ENCODE measurements around the gene FBXL19.

FBXL19 gene

GRCh38 chr16:30983289-30983889 lies 60.0 kb downstream of the FBXL19 start:
- DNase-seq (ENCODE audit: low read depth) = no peak
- TF ChIP-seq MYC (IDR thresholded peaks at IDR 0.05; ENCODE audit: low read depth, low read length) (no peak), CTCF (IDR thresholded peaks at IDR 0.05; ENCODE audit: low read depth, low read length) (no peak), MAX (IDR thresholded peaks at IDR 0.05; ENCODE audit: low read depth, low read length) (no peak), POLR2A (IDR thresholded peaks at IDR 0.05; ENCODE audit: extremely low read depth, insufficient read length) (no peak)
- no peak overlapping the region for H3K4me3 ChIP-seq (ENCODE audit: low read depth, low read length)

GRCh38 chr16:30983898-30984610 lies 60.7 kb downstream of the FBXL19 start:
- TF ChIP-seq MYC (IDR thresholded peaks at IDR 0.05; ENCODE audit: low read depth, low read length) (no peak), CTCF (IDR thresholded peaks at IDR 0.05; ENCODE audit: low read depth, low read length) (no peak), MAX (IDR thresholded peaks at IDR 0.05; ENCODE audit: low read depth, low read length) (no peak), POLR2A (IDR thresholded peaks at IDR 0.05; ENCODE audit: extremely low read depth, insufficient read length) (no peak)
- DNase-seq (ENCODE audit: low read depth) = no peak

GRCh38 chr16:30984669-30985400 lies 61.5 kb downstream of the FBXL19 start, which contains the start of gene HSD3B7:
Gene HSD3B7 (plus strand): TSS chr16:30985207. CDS start chr16:30985659, 452 bp downstream.
- no peak within 1 kb of the TSS for H3K4me3 ChIP-seq (ENCODE audit: low read depth, low read length)
- TF ChIP-seq MYC (IDR thresholded peaks at IDR 0.05; ENCODE audit: low read depth, low read length) = no peak; the same call in 1 of the 2 replicates
- TF ChIP-seq POLR2A (IDR thresholded peaks at IDR 0.05; ENCODE audit: extremely low read depth, insufficient read length) = no peak
- peak; percentile 37; the same call in 1 of the 2 replicates for TF ChIP-seq MAX (IDR thresholded peaks at IDR 0.05; ENCODE audit: low read depth, low read length)
- TF ChIP-seq CTCF (IDR thresholded peaks at IDR 0.05; ENCODE audit: low read depth, low read length) = peak; percentile 89
- DNase-seq (ENCODE audit: low read depth) = peak; percentile 81

More at GRCh38 chr16:30983898-30984610, 60.7 kb downstream of the FBXL19 start:
- H3K4me3 ChIP-seq (ENCODE audit: low read depth, low read length) = no peak overlapping the region

- TF ChIP-seq POLR2A (IDR thresholded peaks at IDR 0.05; ENCODE audit: extremely low read depth, insufficient read length) = no peak
- no peak for TF ChIP-seq MAX (IDR thresholded peaks at IDR 0.05; ENCODE audit: low read depth, low read length)
- TF ChIP-seq MYC (IDR thresholded peaks at IDR 0.05; ENCODE audit: low read depth, low read length) = no peak
- TF ChIP-seq CTCF (IDR thresholded peaks at IDR 0.05; ENCODE audit: low read depth, low read length) = no peak
- peak; percentile 38 for DNase-seq (ENCODE audit: low read depth)
- H3K4me3 ChIP-seq (ENCODE audit: low read depth, low read length) = no peak overlapping the region
Observed at GRCh38 chr16:30985401-30986128, 62.2 kb downstream of the FBXL19 start.

All from NB4 (cell line).